Tibial nerve (tissue), 4 donors: Measurements from ENCODE around the gene KCNH1. TPM values are rescaled to one million over a fixed set of nuclear protein-coding genes. Genes with fewer than 3 reads are reported as not detected.

Source experiments
- DNase-seq, 2 donors: peaks; one replicate each; pipeline ENCODE4 v3.0.0-alpha.2; 2019; ENCODE audit warnings: low spot score in 2 of 2
- H3K27ac ChIP-seq, 4 donors: fragments of 200-600 bp; sonication (generic) in 3 of 4; one replicate each; pipeline ENCODE4 v1.5.1; 2017 to 2019; ENCODE audit warnings: mild to moderate bottlenecking in 1 of 4
- H3K27me3 ChIP-seq, 2 donors: fragments of 200-600 bp; sonication (generic) in 1 of 2; one replicate each; pipeline versions ENCODE4 v1.5.1 to v1.6.0; 2017 to 2019
- H3K36me3 ChIP-seq, 3 donors: fragments of 200-600 bp; sonication (generic); one replicate each; pipeline ENCODE4 v1.5.1; 2018 to 2019
- H3K4me1 ChIP-seq, 4 donors: fragments of 200-600 bp; sonication (generic) in 3 of 4; one replicate each; pipeline ENCODE4 v1.5.1; 2017 to 2019
- H3K4me3 ChIP-seq, 4 donors: fragments of 200-600 bp; sonication (generic) in 3 of 4; one replicate each; pipeline ENCODE4 v1.5.1; 2017 to 2019; ENCODE audit warnings: mild to moderate bottlenecking in 1 of 4, moderate library complexity in 1 of 4
- H3K9me3 ChIP-seq, 4 donors: fragments of 200-600 bp; sonication (generic) in 3 of 4; one replicate each; pipeline ENCODE4 v1.5.1; 2017 to 2019
- EP300 ChIP-seq, 2 donors: sonication (generic); formaldehyde crosslinking; IDR thresholded peaks; one replicate each; pipeline ENCODE4 v1.6.1; 2017; ENCODE audit warnings: antibody characterized with exemption in 2 of 2, mild to moderate bottlenecking in 1 of 2
- POLR2A ChIP-seq, 2 donors: fragments of 450-650 bp; IDR thresholded peaks; one replicate each; pipeline ENCODE4 v1.6.1; 2017; ENCODE audit warnings: antibody characterized with exemption in 2 of 2, mild to moderate bottlenecking in 2 of 2, moderate library complexity in 2 of 2
- WGBS, 2 donors: methylation state at CpG; one replicate each; pipeline ENCODE4 v1.1.5; 2018; 5-methylcytosine and 5-hydroxymethylcytosine counted together
- total RNA-seq, 4 donors: library from RNA; depleted of rRNA; stranded (reverse); fragments of >200 nt; gene quantifications; one replicate each; pipeline ENCODE4 v1.1.0, GENCODE V29; 2016
- TF ChIP-seq, protein P1 (sequence below), 5 experiments: fragments of 200-600 bp in 3 of 5; fragments of 450-650 bp in 2 of 5; sonication (generic) in 3 of 5; IDR thresholded peaks; one replicate each; pipeline ENCODE4 v1.5.1; 2016 to 2019; ENCODE audit warnings: antibody characterized with exemption in 5 of 5, mild to moderate bottlenecking in 3 of 5, moderate library complexity in 2 of 5

Gene KCNH1
- total RNA-seq, 4 donors from 2014 or later: 1.9 to 10.0 (median 3.6) TPM

DNA sequence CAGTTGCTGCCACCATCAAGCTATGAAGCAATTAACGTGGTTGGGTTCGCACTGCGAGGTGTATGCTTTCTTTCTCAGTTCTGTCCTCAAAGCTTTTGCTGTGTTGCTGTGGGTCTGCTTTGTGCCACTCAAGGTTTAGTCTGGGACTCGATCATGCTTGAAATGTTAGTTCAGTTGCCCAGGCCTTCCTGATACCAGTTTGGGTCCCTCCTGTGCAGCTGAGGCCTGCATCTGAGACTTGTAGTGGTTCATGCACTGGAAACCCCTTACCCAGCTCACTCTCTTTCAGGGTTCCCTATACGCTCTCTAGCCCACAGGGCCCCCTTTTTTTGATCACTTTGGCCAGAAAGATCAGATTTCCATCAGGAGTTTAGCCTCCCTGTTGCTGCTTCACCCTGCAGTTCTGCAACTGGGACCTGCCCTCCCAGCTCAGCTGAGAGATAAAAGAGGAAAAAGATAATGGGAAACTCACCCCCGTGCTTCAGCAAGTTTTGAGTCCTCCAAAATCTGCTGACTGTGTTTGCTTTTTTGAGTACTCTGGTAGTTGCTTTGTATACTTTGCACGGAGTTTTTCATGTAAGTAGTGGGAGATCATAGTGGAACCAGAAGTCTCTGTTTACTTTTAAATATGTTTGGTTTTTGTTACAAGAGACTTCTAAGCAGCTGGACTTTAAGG lies 488.2 kb downstream of the KCNH1 start:
- H3K9me3 ChIP-seq: no peaks in the 10 kb centered on the region
- no peaks in the 10 kb centered on the region for H3K36me3 ChIP-seq
- DNase-seq: no peak
- no peak overlapping the region for H3K27ac ChIP-seq
- H3K27me3 ChIP-seq: no peaks in the 10 kb centered on the region
- H3K4me3 ChIP-seq: no peak overlapping the region
- H3K4me1 ChIP-seq: no peaks in the 10 kb centered on the region
- TF ChIP-seq, protein P1, sequence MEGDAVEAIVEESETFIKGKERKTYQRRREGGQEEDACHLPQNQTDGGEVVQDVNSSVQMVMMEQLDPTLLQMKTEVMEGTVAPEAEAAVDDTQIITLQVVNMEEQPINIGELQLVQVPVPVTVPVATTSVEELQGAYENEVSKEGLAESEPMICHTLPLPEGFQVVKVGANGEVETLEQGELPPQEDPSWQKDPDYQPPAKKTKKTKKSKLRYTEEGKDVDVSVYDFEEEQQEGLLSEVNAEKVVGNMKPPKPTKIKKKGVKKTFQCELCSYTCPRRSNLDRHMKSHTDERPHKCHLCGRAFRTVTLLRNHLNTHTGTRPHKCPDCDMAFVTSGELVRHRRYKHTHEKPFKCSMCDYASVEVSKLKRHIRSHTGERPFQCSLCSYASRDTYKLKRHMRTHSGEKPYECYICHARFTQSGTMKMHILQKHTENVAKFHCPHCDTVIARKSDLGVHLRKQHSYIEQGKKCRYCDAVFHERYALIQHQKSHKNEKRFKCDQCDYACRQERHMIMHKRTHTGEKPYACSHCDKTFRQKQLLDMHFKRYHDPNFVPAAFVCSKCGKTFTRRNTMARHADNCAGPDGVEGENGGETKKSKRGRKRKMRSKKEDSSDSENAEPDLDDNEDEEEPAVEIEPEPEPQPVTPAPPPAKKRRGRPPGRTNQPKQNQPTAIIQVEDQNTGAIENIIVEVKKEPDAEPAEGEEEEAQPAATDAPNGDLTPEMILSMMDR (IDR thresholded peaks at IDR 0.05): no peak
- TF ChIP-seq EP300 (IDR thresholded peaks at IDR 0.05) (no peak), POLR2A (IDR thresholded peaks at IDR 0.05) (no peak)
- 81 to 83% methylated on average over 7 of the region's 7 CpGs for WGBS, 2 donors

DNA sequence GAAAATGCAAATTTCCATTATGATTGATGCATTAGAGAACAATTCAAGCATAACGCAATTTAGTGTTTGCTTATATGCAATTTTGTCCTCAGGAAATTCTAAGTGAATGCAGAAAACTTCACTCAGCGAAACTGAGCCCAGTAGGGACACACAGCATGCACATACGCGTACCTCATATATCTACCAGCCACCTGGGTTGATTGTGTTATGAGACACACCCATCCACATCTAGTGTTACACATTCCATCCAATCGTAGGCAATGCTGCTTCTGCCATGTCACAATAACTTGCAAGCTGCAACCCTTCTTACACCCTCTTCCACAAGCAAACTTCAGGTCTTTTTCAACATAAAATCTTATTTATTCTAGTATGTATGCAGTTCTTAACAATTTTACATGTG lies 492.4 kb downstream of the KCNH1 start:
- Histone ChIP-seq H3K27me3 (no peaks in the 10 kb centered on the region), H3K4me1 (no peaks in the 10 kb centered on the region), H3K4me3 (no peak overlapping the region), H3K36me3 (no peaks in the 10 kb centered on the region), H3K27ac (no peak overlapping the region), H3K9me3 (no peaks in the 10 kb centered on the region)
- WGBS, 2 donors: 88% methylated on average over 5 of the region's 5 CpGs
- TF ChIP-seq, protein P1 (IDR thresholded peaks at IDR 0.05): no peak
- TF ChIP-seq POLR2A (IDR thresholded peaks at IDR 0.05) (no peak), EP300 (IDR thresholded peaks at IDR 0.05) (no peak)
- DNase-seq: no peak

DNA sequence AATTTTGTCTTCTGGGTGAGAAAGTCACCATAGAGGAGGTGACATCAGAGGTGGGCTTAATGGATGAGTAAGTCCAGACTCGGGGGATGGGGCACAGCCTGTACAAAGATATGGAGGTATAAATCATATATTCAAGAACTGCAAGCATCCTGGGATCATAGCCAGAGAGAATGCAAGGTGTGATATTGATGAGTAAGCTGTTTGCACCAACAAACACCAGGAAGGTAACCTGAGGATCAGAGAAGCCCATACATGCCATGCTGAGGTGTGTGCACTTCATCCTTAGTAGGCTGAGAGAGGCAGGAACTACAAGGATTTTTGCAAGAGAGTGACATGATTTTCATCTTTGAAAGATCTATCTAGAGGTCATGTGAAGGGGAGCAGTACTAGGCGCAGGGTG lies 498.8 kb downstream of the KCNH1 start:
- H3K9me3 ChIP-seq: no peaks in the 10 kb centered on the region
- TF ChIP-seq POLR2A (IDR thresholded peaks at IDR 0.05) (no peak), EP300 (IDR thresholded peaks at IDR 0.05) (no peak)
- TF ChIP-seq, protein P1 (IDR thresholded peaks at IDR 0.05): no peak
- 93 to 97% methylated on average over 2 of the region's 2 CpGs for WGBS, 2 donors
- no peak overlapping the region for H3K27ac ChIP-seq
- no peaks in the 10 kb centered on the region for H3K4me1 ChIP-seq
- no peak overlapping the region for H3K4me3 ChIP-seq
- no peaks in the 10 kb centered on the region for H3K27me3 ChIP-seq
- DNase-seq: no peak
- H3K36me3 ChIP-seq: no peaks in the 10 kb centered on the region

DNA sequence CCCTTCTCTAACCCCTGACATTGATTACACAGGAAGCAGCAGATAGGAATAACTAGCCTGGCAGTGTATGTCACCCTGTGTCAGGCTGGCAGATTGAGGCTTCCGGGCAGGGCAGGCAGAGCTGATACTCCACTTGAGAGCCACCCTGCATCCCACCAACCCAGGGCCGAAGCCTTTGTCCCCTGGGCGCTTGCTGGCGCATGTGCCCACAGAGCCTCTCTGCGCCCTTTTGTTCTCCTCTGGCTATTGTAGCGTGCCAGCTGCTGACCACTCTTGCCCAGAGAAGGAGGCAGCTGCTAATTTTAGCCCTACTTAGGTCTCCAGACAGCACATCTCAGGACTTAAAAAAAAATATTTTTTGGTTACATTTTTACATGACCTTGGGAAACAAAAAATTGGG lies 500.3 kb downstream of the KCNH1 start:
- DNase-seq: no peak
- Histone ChIP-seq H3K4me3 (no peak overlapping the region), H3K27ac (no peak overlapping the region), H3K4me1 (no peaks in the 10 kb centered on the region), H3K36me3 (no peaks in the 10 kb centered on the region), H3K9me3 (no peaks in the 10 kb centered on the region), H3K27me3 (no peaks in the 10 kb centered on the region)
- no peak for TF ChIP-seq POLR2A (IDR thresholded peaks at IDR 0.05)
- no peak for TF ChIP-seq EP300 (IDR thresholded peaks at IDR 0.05)
- TF ChIP-seq, protein P1 (IDR thresholded peaks at IDR 0.05): no peak
- WGBS, 2 donors: 75 to 85% methylated on average over 6 of the region's 6 CpGs

DNA sequence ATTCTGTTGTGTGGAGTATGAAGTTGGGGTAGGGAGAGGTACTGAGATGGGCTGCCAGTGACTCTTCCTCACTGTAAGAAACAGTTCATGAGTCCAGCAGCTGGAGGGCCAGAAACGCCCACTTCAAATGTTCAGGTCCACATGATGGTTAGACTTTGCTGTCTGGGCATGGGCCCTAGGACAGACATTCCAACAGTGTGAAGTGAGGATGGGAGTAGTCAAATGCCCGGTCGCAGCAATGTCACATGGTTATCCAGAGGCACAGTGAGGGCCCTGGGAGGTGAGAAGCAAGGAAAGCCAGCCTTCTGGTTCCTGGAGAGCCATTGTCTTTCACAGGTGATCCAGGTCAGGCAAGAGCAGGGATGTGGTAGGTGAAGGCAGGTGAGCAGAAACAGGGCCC lies 500.8 kb downstream of the KCNH1 start:
- no peaks in the 10 kb centered on the region for H3K4me1 ChIP-seq
- TF ChIP-seq, protein P1 (IDR thresholded peaks at IDR 0.05): no peak
- TF ChIP-seq POLR2A (IDR thresholded peaks at IDR 0.05) (no peak), EP300 (IDR thresholded peaks at IDR 0.05) (no peak)
- no peaks in the 10 kb centered on the region for H3K27me3 ChIP-seq
- WGBS, 2 donors: 88 to 94% methylated on average over 3 of the region's 3 CpGs
- H3K4me3 ChIP-seq: no peak overlapping the region
- H3K36me3 ChIP-seq: no peaks in the 10 kb centered on the region
- DNase-seq: no peak
- no peak overlapping the region for H3K27ac ChIP-seq
- no peaks in the 10 kb centered on the region for H3K9me3 ChIP-seq
